GM18517 (cell line): ENCODE measurements around the gene OR4C15.

Source experiments
- ATAC-seq: cut with Tn5 transposase; IDR thresholded peaks from one replicate; pipeline ENCODE4 v1.9.1; 2021; ENCODE audit warnings: mild to moderate bottlenecking, moderate library complexity; ENCODE audit not compliant: unreplicated experiment

OR4C15 gene

DNA sequence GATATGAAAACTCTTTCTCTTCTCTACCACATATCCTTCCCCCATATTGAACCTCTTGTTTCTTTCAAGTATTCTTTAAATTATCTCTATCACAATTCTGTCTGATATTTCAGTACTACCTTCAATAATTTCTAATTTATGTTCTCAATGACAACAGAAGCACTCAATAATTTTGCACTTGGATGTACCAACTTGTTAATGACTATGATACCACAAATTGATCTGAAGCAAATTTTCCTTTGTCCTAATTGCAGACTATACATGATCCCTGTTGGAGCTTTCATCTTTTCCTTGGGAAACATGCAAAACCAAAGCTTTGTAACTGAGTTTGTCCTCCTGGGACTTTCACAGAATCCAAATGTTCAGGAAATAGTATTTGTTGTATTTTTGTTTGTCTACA is at the start of gene OR4C15:
TSS of gene OR4C15 (plus strand) at position 301 of the 400 bp plus-strand sequence. CDS start at position 301, 0 bp downstream.
- ATAC-seq: no peak

- ATAC-seq: no peak
These were observed 17.6 kb downstream of the OR4C15 start, which contains the start of gene OR4C16 for GRCh38 chr11:55571828-55572227. Gene OR4C16 (plus strand): TSS chr11:55572128. CDS start chr11:55572128, 0 bp downstream.

- peak; percentile 88 for ATAC-seq
These were observed 18.3 kb downstream of the OR4C15 start for GRCh38 chr11:55572548-55572947.
